ENCODE results near the gene MESP1.

DNA sequence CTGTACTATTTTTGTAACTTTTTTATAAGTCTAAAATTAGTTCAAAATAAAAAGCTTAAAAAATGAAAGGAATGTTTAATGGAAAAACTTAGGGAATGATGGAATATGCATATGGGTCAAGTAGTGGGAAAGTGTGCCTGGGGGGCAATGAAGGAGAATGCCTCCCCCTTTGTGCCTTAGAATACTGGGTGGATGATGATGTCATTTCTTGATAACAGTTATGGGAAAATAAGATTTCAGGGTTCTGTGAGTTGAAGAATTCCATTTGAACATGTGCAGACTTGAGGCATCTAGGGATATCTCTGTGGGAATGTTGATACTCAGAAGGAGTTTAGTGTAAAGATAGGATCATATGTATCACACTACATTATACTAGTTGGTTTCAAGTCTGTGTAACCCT lies 46.6 kb downstream of the MESP1 start:
- no peak for TF ChIP-seq REST (IDR thresholded peaks at IDR 0.05; ENCODE audit: borderline replicate concordance)
- TF ChIP-seq SMC3 (conservative IDR thresholded peaks at IDR 0.05; ENCODE audit: poor library complexity), result no peak
- TF ChIP-seq, protein P1, sequence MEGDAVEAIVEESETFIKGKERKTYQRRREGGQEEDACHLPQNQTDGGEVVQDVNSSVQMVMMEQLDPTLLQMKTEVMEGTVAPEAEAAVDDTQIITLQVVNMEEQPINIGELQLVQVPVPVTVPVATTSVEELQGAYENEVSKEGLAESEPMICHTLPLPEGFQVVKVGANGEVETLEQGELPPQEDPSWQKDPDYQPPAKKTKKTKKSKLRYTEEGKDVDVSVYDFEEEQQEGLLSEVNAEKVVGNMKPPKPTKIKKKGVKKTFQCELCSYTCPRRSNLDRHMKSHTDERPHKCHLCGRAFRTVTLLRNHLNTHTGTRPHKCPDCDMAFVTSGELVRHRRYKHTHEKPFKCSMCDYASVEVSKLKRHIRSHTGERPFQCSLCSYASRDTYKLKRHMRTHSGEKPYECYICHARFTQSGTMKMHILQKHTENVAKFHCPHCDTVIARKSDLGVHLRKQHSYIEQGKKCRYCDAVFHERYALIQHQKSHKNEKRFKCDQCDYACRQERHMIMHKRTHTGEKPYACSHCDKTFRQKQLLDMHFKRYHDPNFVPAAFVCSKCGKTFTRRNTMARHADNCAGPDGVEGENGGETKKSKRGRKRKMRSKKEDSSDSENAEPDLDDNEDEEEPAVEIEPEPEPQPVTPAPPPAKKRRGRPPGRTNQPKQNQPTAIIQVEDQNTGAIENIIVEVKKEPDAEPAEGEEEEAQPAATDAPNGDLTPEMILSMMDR (IDR thresholded peaks at IDR 0.05; ENCODE audit: poor library complexity, severe bottlenecking), result no peak

Data from neural cell (in vitro differentiated cells).